Neuron (in vitro differentiated cells): ENCODE measurements around the gene MFSD8.
"Not testable (repeated sequence)": the region's sequence is repeated elsewhere in the genome, so short reads cannot be mapped to it uniquely, and the experiment has no call there.

Source experiments
- H2AFZ ChIP-seq: one replicate; pipeline ENCODE4 v1.6.1; 2013; ENCODE audit warnings: low read depth, mild to moderate bottlenecking, inconsistent platforms, low read length, moderate library complexity
- H3K27me3 ChIP-seq: one replicate; pipeline ENCODE4 v1.6.1; 2013; ENCODE audit warnings: low read length; ENCODE audit not compliant: insufficient read depth
- H3K36me3 ChIP-seq: one replicate; pipeline ENCODE4 v1.6.1; 2013; ENCODE audit warnings: low read length; ENCODE audit not compliant: insufficient read depth
- H3K4me1 ChIP-seq: one replicate; pipeline ENCODE4 v1.6.1; 2013; ENCODE audit warnings: low read length; ENCODE audit not compliant: insufficient read depth
- H3K4me3 ChIP-seq: 2 replicates; pipeline ENCODE4 v1.5.1; 2013; ENCODE audit warnings: mild to moderate bottlenecking, low read length, moderate library complexity
- H3K9me3 ChIP-seq: one replicate; pipeline ENCODE4 v1.6.1; 2013; ENCODE audit warnings: low read length

The MFSD8 gene

GRCh38 chr4:127965062-127965802 is at the start of gene MFSD8, which contains the start of gene ABHD18:
Gene MFSD8 (minus strand): TSS chr4:127965173. CDS start chr4:127965133, 40 bp downstream.
Gene ABHD18 (plus strand): TSS chr4:127965406. CDS start chr4:127982956, 17,550 bp downstream.
- H3K9me3 ChIP-seq = no peaks in the 10 kb centered on the region
- H3K4me3 ChIP-seq = peak within 1 kb of the TSS; percentile 82
- no peaks in the 10 kb centered on the region for H3K27me3 ChIP-seq

DNA sequence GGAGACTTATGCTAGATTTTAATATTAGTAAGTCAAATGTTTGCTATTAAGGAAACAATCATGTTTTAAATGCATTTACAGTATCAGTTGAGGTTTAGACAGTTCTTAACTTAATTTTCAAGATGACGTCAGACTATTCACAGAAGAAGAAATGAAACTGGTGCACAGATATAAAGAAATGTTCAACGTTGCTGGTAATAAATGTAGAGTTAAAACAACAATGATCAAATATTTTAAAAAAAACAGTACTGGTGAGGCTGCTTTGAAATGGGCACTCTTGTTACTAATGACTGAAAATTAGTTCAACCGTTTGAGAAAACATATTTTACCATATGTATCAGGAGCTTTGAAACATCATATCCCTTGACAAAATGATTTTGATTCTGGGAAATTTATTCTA is 44.5 kb upstream of the MFSD8 start:
- Histone ChIP-seq H3K36me3 (peaks cover 6% of the 10 kb centered on the region), H2AFZ (no peak overlapping the region), H3K9me3 (no peaks in the 10 kb centered on the region), H3K4me1 (no peaks in the 10 kb centered on the region), H3K4me3 (no peak overlapping the region), H3K27me3 (no peaks in the 10 kb centered on the region)

More at GRCh38 chr4:127965062-127965802, at the start of gene MFSD8, which contains the start of gene ABHD18:
- Histone ChIP-seq H3K4me1 (no peaks in the 10 kb centered on the region), H2AFZ (peak within 1 kb of the TSS; percentile 84), H3K36me3 (peaks cover 4% of the 10 kb centered on the region)

DNA sequence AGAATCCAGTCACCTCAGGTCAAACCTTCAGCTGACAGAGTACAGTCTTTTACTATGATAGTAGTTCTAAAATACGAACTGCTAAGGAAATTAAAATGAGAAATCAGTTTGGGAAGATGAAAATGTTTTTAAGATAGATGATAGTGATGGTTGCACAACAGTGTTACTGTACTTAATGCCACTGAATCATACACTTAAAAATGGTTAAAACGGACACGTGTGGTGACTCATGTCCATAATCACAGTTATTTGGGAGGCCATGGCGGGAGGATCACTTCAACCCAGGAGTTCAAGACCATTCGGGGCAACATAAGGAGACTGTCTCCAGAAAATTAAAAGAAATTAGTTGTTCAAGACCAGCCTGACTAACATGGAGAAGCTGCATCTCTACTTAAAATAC is 41.6 kb upstream of the MFSD8 start:
- Histone ChIP-seq H3K9me3 (no peaks in the 10 kb centered on the region), H3K4me1 (no peaks in the 10 kb centered on the region), H3K36me3 (peaks cover 2% of the 10 kb centered on the region), H3K4me3 (no peak overlapping the region), H2AFZ (no peak overlapping the region), H3K27me3 (no peaks in the 10 kb centered on the region)

- Histone ChIP-seq H3K27me3 (no peaks in the 10 kb centered on the region), H3K4me3 (no peak overlapping the region), H3K9me3 (peaks cover 4% of the 10 kb centered on the region), H3K4me1 (no peaks in the 10 kb centered on the region), H2AFZ (no peak overlapping the region), H3K36me3 (peaks cover 2% of the 10 kb centered on the region)
Measured at GRCh38 chr4:127997534-127998388, 32.8 kb upstream of the MFSD8 start.

- not testable (repeated sequence) for H3K27me3 ChIP-seq, H3K36me3 ChIP-seq, H3K9me3 ChIP-seq, H3K4me1 ChIP-seq, H3K4me3 ChIP-seq, H2AFZ ChIP-seq
Measured at GRCh38 chr4:127996521-127996920, 31.5 kb upstream of the MFSD8 start.

DNA sequence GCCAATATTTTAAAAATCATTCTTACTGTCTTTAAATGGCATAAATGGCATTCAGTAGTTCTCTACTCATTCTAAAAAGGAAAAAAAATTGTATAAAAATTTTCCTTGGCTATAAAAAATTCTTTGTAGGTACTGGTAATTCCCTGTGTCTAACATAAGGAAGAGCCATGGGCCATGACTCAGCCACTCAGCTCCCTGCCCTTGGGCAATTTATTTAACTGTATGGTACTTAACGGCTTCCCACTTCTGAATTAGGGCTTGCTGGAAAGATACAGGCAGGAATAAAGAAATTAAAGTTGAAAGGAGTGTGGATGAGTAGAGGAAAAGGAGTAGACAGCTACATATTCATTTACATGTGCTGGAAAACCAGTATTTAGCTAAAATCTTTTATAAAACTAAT is 30.8 kb upstream of the MFSD8 start:
- Histone ChIP-seq H3K27me3 (no peaks in the 10 kb centered on the region), H3K36me3 (peaks cover 2% of the 10 kb centered on the region), H2AFZ (no peak overlapping the region), H3K4me3 (no peak overlapping the region), H3K4me1 (no peaks in the 10 kb centered on the region), H3K9me3 (peaks cover 4% of the 10 kb centered on the region)

GRCh38 chr4:127993151-127993550 is 28.2 kb upstream of the MFSD8 start:
- Histone ChIP-seq H3K36me3 (peaks cover 7% of the 10 kb centered on the region), H2AFZ (no peak overlapping the region), H3K9me3 (no peaks in the 10 kb centered on the region)

DNA sequence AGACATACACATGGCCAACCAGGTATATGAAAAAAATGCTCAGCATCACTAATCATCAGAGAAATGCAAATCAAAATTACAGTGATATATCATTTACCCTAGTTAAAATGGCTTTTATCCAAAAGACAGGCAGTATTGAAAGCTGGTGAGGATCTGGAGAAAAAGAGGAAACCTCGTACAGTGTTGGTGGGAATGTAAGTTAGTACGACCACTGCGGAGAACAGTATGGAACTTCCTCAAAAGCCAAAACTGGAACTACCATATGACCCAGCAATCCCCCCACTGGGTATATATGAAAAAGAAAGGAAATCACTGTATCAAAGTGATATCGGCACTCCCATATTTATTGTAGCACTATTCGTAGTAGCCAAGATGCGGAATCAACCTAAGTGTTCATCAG is 23.7 kb upstream of the MFSD8 start:
- Histone ChIP-seq H3K4me3 (no peak overlapping the region), H3K36me3 (peaks cover 14% of the 10 kb centered on the region), H3K27me3 (no peaks in the 10 kb centered on the region), H3K4me1 (no peaks in the 10 kb centered on the region), H2AFZ (no peak overlapping the region), H3K9me3 (no peaks in the 10 kb centered on the region)

More at GRCh38 chr4:127993151-127993550, 28.2 kb upstream of the MFSD8 start:
- Histone ChIP-seq H3K4me3 (no peak overlapping the region), H3K27me3 (no peaks in the 10 kb centered on the region), H3K4me1 (no peaks in the 10 kb centered on the region)

- Histone ChIP-seq H3K9me3 (no peaks in the 10 kb centered on the region), H3K27me3 (no peaks in the 10 kb centered on the region), H2AFZ (no peak overlapping the region)
Measured at GRCh38 chr4:127985989-127986388, 21.0 kb upstream of the MFSD8 start.

GRCh38 chr4:127982445-127982844 is 17.5 kb upstream of the MFSD8 start:
- Histone ChIP-seq H3K4me3 (no peak overlapping the region), H3K27me3 (no peaks in the 10 kb centered on the region), H3K9me3 (no peaks in the 10 kb centered on the region), H3K4me1 (no peaks in the 10 kb centered on the region), H2AFZ (no peak overlapping the region), H3K36me3 (peaks cover 10% of the 10 kb centered on the region)

More at GRCh38 chr4:127985989-127986388, 21.0 kb upstream of the MFSD8 start:
- peaks cover 14% of the 10 kb centered on the region for H3K36me3 ChIP-seq
- H3K4me3 ChIP-seq = no peak overlapping the region
- H3K4me1 ChIP-seq = no peaks in the 10 kb centered on the region

DNA sequence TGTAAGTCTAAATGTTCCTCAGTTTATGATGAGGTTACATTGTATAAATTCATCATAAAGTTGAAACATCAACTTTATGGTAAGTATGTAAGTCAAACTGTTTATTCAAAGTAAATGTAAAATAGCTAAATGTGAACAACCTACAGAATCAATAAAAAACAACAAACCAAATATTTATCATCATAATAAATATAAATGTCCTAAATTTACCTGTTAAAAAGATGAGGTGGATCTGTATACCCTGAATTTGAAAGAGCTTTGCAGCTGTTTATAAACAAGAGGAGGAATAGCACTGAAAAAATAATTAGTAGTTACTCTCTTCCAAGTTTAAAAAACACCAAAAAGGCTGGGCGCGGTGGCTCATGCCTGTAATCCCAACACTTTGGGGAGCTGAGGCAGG is 14.0 kb upstream of the MFSD8 start:
- Histone ChIP-seq H2AFZ (no peak overlapping the region), H3K4me1 (no peaks in the 10 kb centered on the region), H3K27me3 (no peaks in the 10 kb centered on the region), H3K4me3 (no peak overlapping the region), H3K9me3 (no peaks in the 10 kb centered on the region), H3K36me3 (peaks cover 3% of the 10 kb centered on the region)

DNA sequence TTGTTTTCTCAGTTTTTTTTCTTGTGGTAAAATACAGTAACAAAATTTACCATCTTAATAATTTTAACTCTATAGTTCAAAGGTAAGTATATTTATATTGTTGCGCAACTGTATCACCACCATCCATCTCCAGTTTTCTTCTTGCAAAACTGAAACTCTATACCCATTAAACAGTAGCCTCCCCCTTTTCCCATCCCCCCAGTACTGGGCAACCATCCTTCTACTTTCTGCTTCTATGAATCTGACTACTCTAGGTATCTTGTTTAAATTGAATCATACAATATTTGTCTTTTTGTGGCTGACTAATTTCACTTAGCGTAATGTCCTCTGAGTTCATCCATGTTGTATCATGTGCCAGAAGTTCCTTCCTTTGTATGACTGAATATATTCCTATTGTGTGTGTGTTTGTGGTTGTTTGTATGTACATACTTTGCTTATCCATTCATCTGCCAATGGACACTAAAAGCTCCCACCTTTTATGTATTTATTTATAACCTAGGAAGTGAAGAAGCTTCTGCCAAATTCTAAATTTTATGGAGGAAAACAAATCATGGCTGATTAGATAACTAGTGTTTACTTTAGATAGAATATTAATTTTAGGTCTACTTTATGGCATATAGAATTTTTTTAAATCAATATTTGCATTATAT is 10.3 kb upstream of the MFSD8 start:
- H2AFZ ChIP-seq = no peak overlapping the region

GRCh38 chr4:127970925-127971324 is 6.0 kb upstream of the MFSD8 start:
- not testable (repeated sequence) for H3K4me3 ChIP-seq, H2AFZ ChIP-seq

More for the DNA sequence above, 10.3 kb upstream of the MFSD8 start:
- Histone ChIP-seq H3K27me3 (no peaks in the 10 kb centered on the region), H3K36me3 (peaks cover 8% of the 10 kb centered on the region), H3K4me3 (no peak overlapping the region), H3K9me3 (no peaks in the 10 kb centered on the region), H3K4me1 (no peaks in the 10 kb centered on the region)

More at GRCh38 chr4:127970925-127971324, 6.0 kb upstream of the MFSD8 start:
- not testable (repeated sequence) for H3K27me3 ChIP-seq, H3K36me3 ChIP-seq, H3K9me3 ChIP-seq, H3K4me1 ChIP-seq
